Upper lobe of left lung (tissue), 6 donors: Measurements from ENCODE around the gene PTBP3. TPM values are rescaled to one million over a fixed set of nuclear protein-coding genes. Genes with fewer than 3 reads are reported as not detected.

Experiments
- ATAC-seq, 2 donors: fragments of 200-7000 bp; cut with Tn5 transposase; one replicate each; pipeline ENCODE4 v1.9.1; 2022; ENCODE audit warnings: mild to moderate bottlenecking in 2 of 2, moderate library complexity in 2 of 2; ENCODE audit not compliant: low FRiP score in 2 of 2
- DNase-seq, 2 donors: peaks; one replicate each; pipeline ENCODE4 v3.0.0-alpha.2; 2019 to 2020
- H3K27ac ChIP-seq, 4 donors: fragments of 200-600 bp; sonication (generic); one replicate each; pipeline ENCODE4 v1.5.1; 2016 to 2019
- H3K27me3 ChIP-seq, 4 donors: fragments of 200-600 bp; sonication (generic); one replicate each; pipeline ENCODE4 v1.5.1; 2017 to 2019
- H3K36me3 ChIP-seq, 4 donors: fragments of 200-600 bp; sonication (generic); one replicate each; pipeline ENCODE4 v1.5.1; 2016 to 2019
- H3K4me1 ChIP-seq, 4 donors: fragments of 200-600 bp; sonication (generic); one replicate each; pipeline ENCODE4 v1.5.1; 2018 to 2019
- H3K4me3 ChIP-seq, 4 donors: fragments of 200-600 bp; sonication (generic); one replicate each; pipeline ENCODE4 v1.5.1; 2017 to 2019; ENCODE audit warnings: mild to moderate bottlenecking in 2 of 4, moderate library complexity in 1 of 4
- H3K9me3 ChIP-seq, 4 donors: fragments of 200-600 bp; sonication (generic); one replicate each; pipeline ENCODE4 v1.5.1; 2018 to 2019
- CTCF ChIP-seq, 6 experiments: fragments of 450-650 bp in 4 of 6; fragments of 200-600 bp in 2 of 6; sonication (generic) in 2 of 6; IDR thresholded peaks; one replicate each; pipeline ENCODE4 v1.5.1; 2016 to 2019; ENCODE audit warnings: antibody characterized with exemption in 6 of 6
- EP300 ChIP-seq, 4 donors: sonication (generic); formaldehyde crosslinking; IDR thresholded peaks; one replicate each; pipeline ENCODE4 v1.5.1; 2017; ENCODE audit warnings: antibody characterized with exemption in 4 of 4, control low read depth in 2 of 4
- POLR2A ChIP-seq, 4 donors: fragments of 450-650 bp; IDR thresholded peaks; one replicate each; pipeline ENCODE4 v1.5.1; 2016 to 2017; ENCODE audit warnings: antibody characterized with exemption in 4 of 4, mild to moderate bottlenecking in 2 of 4
- POLR2AphosphoS5 ChIP-seq, 2 donors: sonication (generic); formaldehyde crosslinking; IDR thresholded peaks; one replicate each; pipeline ENCODE4 v1.5.1; 2017; ENCODE audit warnings: antibody characterized with exemption in 2 of 2
- WGBS, 2 donors: methylation state at CpG; one replicate each; pipeline ENCODE4 v1.1.5; 2017 to 2018; 5-methylcytosine and 5-hydroxymethylcytosine counted together
- total RNA-seq, 6 donors: library from RNA; depleted of rRNA in 4 of 6; stranded (reverse); fragments of >200 nt in 4 of 6; gene quantifications; one replicate each; pipeline versions ENCODE4 v1.1.0 to v1.2.1, GENCODE V29; 2016 to 2021
- donor health status: DM: no; HTN: no; CAD: no; lungs with moderate emphysema.
- donor health status: DM: no; HTN: yes; CAD: no; lungs with severe emphysema.

The PTBP3 gene
- total RNA-seq, 6 donors from 2014 or later = 34.6 to 88.5 (median 74.4) TPM

- DNase-seq (no peak), ATAC-seq (no peak)
- H3K27ac ChIP-seq = no peak overlapping the region
- TF ChIP-seq POLR2A (IDR thresholded peaks at IDR 0.05) (no peak), CTCF (IDR thresholded peaks at IDR 0.05) (no peak), POLR2AphosphoS5 (IDR thresholded peaks at IDR 0.05) (no peak), EP300 (IDR thresholded peaks at IDR 0.05) (no peak)
- H3K4me1 ChIP-seq = peaks cover 0 to 5% (median 1%) of the 10 kb centered on the region in 4 donors
- H3K9me3 ChIP-seq = peaks cover 0 to 19% (median 8%) of the 10 kb centered on the region in 4 donors
- no peak overlapping the region for H3K4me3 ChIP-seq
- WGBS, 2 donors = 93 to 96% methylated on average over 2 of the region's 2 CpGs
- peaks cover 0 to 8% (median 3%) of the 10 kb centered on the region in 4 donors for H3K36me3 ChIP-seq
- no peaks in the 10 kb centered on the region for H3K27me3 ChIP-seq
Measured at GRCh38 chr9:112280904-112281303, 52.5 kb downstream of the PTBP3 start.

GRCh38 chr9:112279501-112279900 lies 53.9 kb downstream of the PTBP3 start:
- no peak overlapping the region for H3K4me3 ChIP-seq
- no peak for DNase-seq
- ATAC-seq = no peak
- TF ChIP-seq EP300 (IDR thresholded peaks at IDR 0.05) = no peak
- TF ChIP-seq CTCF (IDR thresholded peaks at IDR 0.05) = no peak
- H3K27me3 ChIP-seq = no peaks in the 10 kb centered on the region
- peaks cover 0 to 7% (median 3%) of the 10 kb centered on the region in 4 donors for H3K36me3 ChIP-seq
- H3K4me1 ChIP-seq = peaks cover 0 to 5% (median 2%) of the 10 kb centered on the region in 4 donors
- no peak overlapping the region for H3K27ac ChIP-seq
- peaks cover 0 to 12% (median 7%) of the 10 kb centered on the region in 4 donors for H3K9me3 ChIP-seq

- ATAC-seq = no peak
- no peak for DNase-seq
- Histone ChIP-seq H3K4me3 (no peak overlapping the region), H3K27me3 (no peaks in the 10 kb centered on the region), H3K4me1 (peaks cover 0 to 10% (median 6%) of the 10 kb centered on the region in 4 donors), H3K36me3 (peaks cover 0 to 1% (median 0%) of the 10 kb centered on the region in 4 donors), H3K9me3 (no peaks in the 10 kb centered on the region), H3K27ac (no peak overlapping the region)
- WGBS, 2 donors = 31 to 32% methylated on average over 3 of the region's 3 CpGs
- TF ChIP-seq CTCF (IDR thresholded peaks at IDR 0.05) (no peak), POLR2A (IDR thresholded peaks at IDR 0.05) (no peak), EP300 (IDR thresholded peaks at IDR 0.05) (no peak), POLR2AphosphoS5 (IDR thresholded peaks at IDR 0.05) (no peak)
Measured at GRCh38 chr9:112278152-112278551, 55.3 kb downstream of the PTBP3 start.

GRCh38 chr9:112274600-112274999 lies 58.8 kb downstream of the PTBP3 start:
- Histone ChIP-seq H3K9me3 (no peaks in the 10 kb centered on the region), H3K36me3 (peaks cover 0 to 9% (median 0%) of the 10 kb centered on the region in 4 donors), H3K4me1 (peaks cover 0 to 17% (median 9%) of the 10 kb centered on the region in 4 donors), H3K27ac (no peak overlapping the region), H3K27me3 (no peaks in the 10 kb centered on the region), H3K4me3 (no peak overlapping the region)
- DNase-seq (no peak), ATAC-seq (no peak)
- TF ChIP-seq POLR2A (IDR thresholded peaks at IDR 0.05) = no peak
- TF ChIP-seq EP300 (IDR thresholded peaks at IDR 0.05) = no peak
- no peak for TF ChIP-seq POLR2AphosphoS5 (IDR thresholded peaks at IDR 0.05)
- 100% methylated on average over 1 of the region's 1 CpG for WGBS, 2 donors

- 45 to 63% methylated on average over 3 of the region's 3 CpGs for WGBS, 2 donors
- no peak for DNase-seq
- peaks cover 0 to 17% (median 9%) of the 10 kb centered on the region in 4 donors for H3K4me1 ChIP-seq
- H3K36me3 ChIP-seq = peaks cover 0 to 9% (median 0%) of the 10 kb centered on the region in 4 donors
- no peak for TF ChIP-seq POLR2A (IDR thresholded peaks at IDR 0.05)
- no peak for TF ChIP-seq CTCF (IDR thresholded peaks at IDR 0.05)
- no peak for TF ChIP-seq EP300 (IDR thresholded peaks at IDR 0.05)
- TF ChIP-seq POLR2AphosphoS5 (IDR thresholded peaks at IDR 0.05) = no peak
- ATAC-seq = no peak
- no peaks in the 10 kb centered on the region for H3K9me3 ChIP-seq
- no peak overlapping the region for H3K4me3 ChIP-seq
- no peak overlapping the region for H3K27ac ChIP-seq
- H3K27me3 ChIP-seq = no peaks in the 10 kb centered on the region
Measured at GRCh38 chr9:112273876-112274275, 59.5 kb downstream of the PTBP3 start.
